Measurements from ENCODE around the gene OR56B4. TPM values are rescaled to one million over a fixed set of nuclear protein-coding genes. Genes with fewer than 3 reads are reported as not detected.

The OR56B4 gene
- total RNA-seq, 1 donor from 2014 or later = not detected

GRCh38 chr11:6095798-6096197, 11.7 kb upstream of the OR56B4 start:
- no peak overlapping the region for H3K9ac ChIP-seq (ENCODE audit: low read depth in 1 of 3, low read length in 3 of 3)
- H3K4me1 ChIP-seq (ENCODE audit: control insufficient read depth in 3 of 3, insufficient read depth in 3 of 3, low read length in 3 of 3) = no peaks in the 10 kb centered on the region
- H3K4me3 ChIP-seq (ENCODE audit: low read length in 3 of 3) = no peak overlapping the region
- no peaks in the 10 kb centered on the region for H3K36me3 ChIP-seq (ENCODE audit: control insufficient read depth in 3 of 3, insufficient read depth in 3 of 3, low read length in 3 of 3)
- no peaks in the 10 kb centered on the region for H3K9me3 ChIP-seq (ENCODE audit: control insufficient read depth in 3 of 3, low read length in 3 of 3)
- H3K27me3 ChIP-seq (ENCODE audit: control insufficient read depth in 3 of 3, insufficient read depth in 3 of 3, low read length in 3 of 3) = no peaks in the 10 kb centered on the region
- H3K27ac ChIP-seq (ENCODE audit: low read depth, low read length) = no peak overlapping the region

GRCh38 chr11:6096417-6096816, 11.1 kb upstream of the OR56B4 start:
- H3K9me3 ChIP-seq (ENCODE audit: control insufficient read depth in 3 of 3, low read length in 3 of 3) = no peaks in the 10 kb centered on the region
- no peak overlapping the region for H3K27ac ChIP-seq (ENCODE audit: low read depth, low read length)
- H3K4me3 ChIP-seq (ENCODE audit: low read length in 3 of 3) = no peak overlapping the region
- no peaks in the 10 kb centered on the region for H3K4me1 ChIP-seq (ENCODE audit: control insufficient read depth in 3 of 3, insufficient read depth in 3 of 3, low read length in 3 of 3)
- no peak overlapping the region for H3K9ac ChIP-seq (ENCODE audit: low read depth in 1 of 3, low read length in 3 of 3)
- H3K27me3 ChIP-seq (ENCODE audit: control insufficient read depth in 3 of 3, insufficient read depth in 3 of 3, low read length in 3 of 3) = no peaks in the 10 kb centered on the region
- no peaks in the 10 kb centered on the region for H3K36me3 ChIP-seq (ENCODE audit: control insufficient read depth in 3 of 3, insufficient read depth in 3 of 3, low read length in 3 of 3)

DNA sequence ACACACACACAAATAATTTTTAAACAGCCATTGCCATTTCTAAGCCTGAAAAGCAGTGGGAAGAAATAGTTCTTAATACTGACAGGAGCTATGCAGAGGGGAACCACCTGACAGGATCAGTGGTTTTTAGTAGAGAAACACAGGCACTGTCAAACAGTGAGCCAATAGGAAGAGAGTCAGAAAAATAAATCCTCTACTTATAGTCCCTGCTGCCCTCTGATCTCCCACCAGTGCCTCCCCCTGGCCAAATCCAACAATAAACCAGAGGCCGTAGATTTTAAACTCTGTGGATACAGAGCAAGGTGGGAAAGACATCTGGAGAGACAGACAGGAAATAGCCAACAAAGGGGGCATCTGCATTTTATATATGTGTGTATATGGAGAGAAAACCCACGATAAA, 7.9 kb upstream of the OR56B4 start:
- Histone ChIP-seq H3K27ac (ENCODE audit: low read depth, low read length) (no peak overlapping the region), H3K4me3 (ENCODE audit: low read length in 3 of 3) (no peak overlapping the region), H3K27me3 (ENCODE audit: control insufficient read depth in 3 of 3, insufficient read depth in 3 of 3, low read length in 3 of 3) (no peaks in the 10 kb centered on the region)

GRCh38 chr11:6110011-6110410, 2.5 kb downstream of the OR56B4 start:
- Histone ChIP-seq H3K4me1 (ENCODE audit: control insufficient read depth in 3 of 3, insufficient read depth in 3 of 3, low read length in 3 of 3) (no peaks in the 10 kb centered on the region), H3K27ac (ENCODE audit: low read depth, low read length) (no peak overlapping the region), H3K4me3 (ENCODE audit: low read length in 3 of 3) (no peak overlapping the region), H3K27me3 (ENCODE audit: control insufficient read depth in 3 of 3, insufficient read depth in 3 of 3, low read length in 3 of 3) (no peaks in the 10 kb centered on the region), H3K36me3 (ENCODE audit: control insufficient read depth in 3 of 3, insufficient read depth in 3 of 3, low read length in 3 of 3) (no peaks in the 10 kb centered on the region), H3K9me3 (ENCODE audit: control insufficient read depth in 3 of 3, low read length in 3 of 3) (no peaks in the 10 kb centered on the region), H3K9ac (ENCODE audit: low read depth in 1 of 3, low read length in 3 of 3) (no peak overlapping the region)

More for the DNA sequence above, 7.9 kb upstream of the OR56B4 start:
- no peaks in the 10 kb centered on the region for H3K4me1 ChIP-seq (ENCODE audit: control insufficient read depth in 3 of 3, insufficient read depth in 3 of 3, low read length in 3 of 3)
- H3K9ac ChIP-seq (ENCODE audit: low read depth in 1 of 3, low read length in 3 of 3) = no peak overlapping the region
- H3K36me3 ChIP-seq (ENCODE audit: control insufficient read depth in 3 of 3, insufficient read depth in 3 of 3, low read length in 3 of 3) = no peaks in the 10 kb centered on the region
- no peaks in the 10 kb centered on the region for H3K9me3 ChIP-seq (ENCODE audit: control insufficient read depth in 3 of 3, low read length in 3 of 3)

- Histone ChIP-seq H3K27ac (ENCODE audit: low read depth, low read length) (no peak overlapping the region), H3K27me3 (ENCODE audit: control insufficient read depth in 3 of 3, insufficient read depth in 3 of 3, low read length in 3 of 3) (no peaks in the 10 kb centered on the region), H3K36me3 (ENCODE audit: control insufficient read depth in 3 of 3, insufficient read depth in 3 of 3, low read length in 3 of 3) (no peaks in the 10 kb centered on the region), H3K4me3 (ENCODE audit: low read length in 3 of 3) (no peak overlapping the region), H3K4me1 (ENCODE audit: control insufficient read depth in 3 of 3, insufficient read depth in 3 of 3, low read length in 3 of 3) (no peaks in the 10 kb centered on the region), H3K9ac (ENCODE audit: low read depth in 1 of 3, low read length in 3 of 3) (no peak overlapping the region), H3K9me3 (ENCODE audit: control insufficient read depth in 3 of 3, low read length in 3 of 3) (no peaks in the 10 kb centered on the region)
These were observed 4.2 kb downstream of the OR56B4 start for GRCh38 chr11:6111673-6112072.

- Histone ChIP-seq H3K4me3 (ENCODE audit: low read length in 3 of 3) (no peak overlapping the region), H3K27ac (ENCODE audit: low read depth, low read length) (no peak overlapping the region), H3K27me3 (ENCODE audit: control insufficient read depth in 3 of 3, insufficient read depth in 3 of 3, low read length in 3 of 3) (no peaks in the 10 kb centered on the region), H3K36me3 (ENCODE audit: control insufficient read depth in 3 of 3, insufficient read depth in 3 of 3, low read length in 3 of 3) (no peaks in the 10 kb centered on the region), H3K9me3 (ENCODE audit: control insufficient read depth in 3 of 3, low read length in 3 of 3) (no peaks in the 10 kb centered on the region), H3K9ac (ENCODE audit: low read depth in 1 of 3, low read length in 3 of 3) (no peak overlapping the region), H3K4me1 (ENCODE audit: control insufficient read depth in 3 of 3, insufficient read depth in 3 of 3, low read length in 3 of 3) (no peaks in the 10 kb centered on the region)
These were observed 9.2 kb downstream of the OR56B4 start for GRCh38 chr11:6116638-6117037.

- H3K9me3 ChIP-seq (ENCODE audit: control insufficient read depth in 3 of 3, low read length in 3 of 3) = no peaks in the 10 kb centered on the region
- no peak overlapping the region for H3K4me3 ChIP-seq (ENCODE audit: low read length in 3 of 3)
- H3K27ac ChIP-seq (ENCODE audit: low read depth, low read length) = no peak overlapping the region
- H3K4me1 ChIP-seq (ENCODE audit: control insufficient read depth in 3 of 3, insufficient read depth in 3 of 3, low read length in 3 of 3) = no peaks in the 10 kb centered on the region
- no peaks in the 10 kb centered on the region for H3K27me3 ChIP-seq (ENCODE audit: control insufficient read depth in 3 of 3, insufficient read depth in 3 of 3, low read length in 3 of 3)
- H3K9ac ChIP-seq (ENCODE audit: low read depth in 1 of 3, low read length in 3 of 3) = no peak overlapping the region
- H3K36me3 ChIP-seq (ENCODE audit: control insufficient read depth in 3 of 3, insufficient read depth in 3 of 3, low read length in 3 of 3) = no peaks in the 10 kb centered on the region
These were observed 16.8 kb downstream of the OR56B4 start for GRCh38 chr11:6124245-6124644.

GRCh38 chr11:6127881-6128280, 20.4 kb downstream of the OR56B4 start:
- H3K4me3 ChIP-seq (ENCODE audit: low read length in 3 of 3) = no peak overlapping the region
- no peaks in the 10 kb centered on the region for H3K9me3 ChIP-seq (ENCODE audit: control insufficient read depth in 3 of 3, low read length in 3 of 3)
- H3K4me1 ChIP-seq (ENCODE audit: control insufficient read depth in 3 of 3, insufficient read depth in 3 of 3, low read length in 3 of 3) = no peaks in the 10 kb centered on the region
- no peak overlapping the region for H3K9ac ChIP-seq (ENCODE audit: low read depth in 1 of 3, low read length in 3 of 3)
- no peak overlapping the region for H3K27ac ChIP-seq (ENCODE audit: low read depth, low read length)
- H3K36me3 ChIP-seq (ENCODE audit: control insufficient read depth in 3 of 3, insufficient read depth in 3 of 3, low read length in 3 of 3) = no peaks in the 10 kb centered on the region
- no peaks in the 10 kb centered on the region for H3K27me3 ChIP-seq (ENCODE audit: control insufficient read depth in 3 of 3, insufficient read depth in 3 of 3, low read length in 3 of 3)

DNA sequence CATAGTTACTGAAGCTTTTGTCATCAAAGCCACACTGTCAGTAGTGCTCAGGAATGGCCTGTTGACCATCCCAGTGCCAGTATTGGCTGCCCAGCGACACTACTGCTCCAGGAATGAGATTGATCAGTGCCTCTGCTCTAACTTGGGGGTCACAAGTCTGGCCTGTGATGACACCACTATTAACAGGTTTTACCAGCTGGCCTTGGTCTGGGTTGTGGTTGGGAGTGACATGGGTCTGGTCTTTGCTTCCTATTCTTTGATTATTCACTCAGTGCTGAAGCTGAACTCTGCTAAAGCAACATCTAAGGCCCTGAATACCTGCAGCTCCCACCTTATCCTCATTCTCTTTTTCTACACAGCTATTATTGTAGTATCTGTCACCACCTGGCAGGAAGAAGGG, 21.5 kb downstream of the OR56B4 start:
- H3K4me1 ChIP-seq (ENCODE audit: control insufficient read depth in 3 of 3, insufficient read depth in 3 of 3, low read length in 3 of 3) = no peaks in the 10 kb centered on the region
- no peaks in the 10 kb centered on the region for H3K9me3 ChIP-seq (ENCODE audit: control insufficient read depth in 3 of 3, low read length in 3 of 3)
- no peak overlapping the region for H3K27ac ChIP-seq (ENCODE audit: low read depth, low read length)
- no peaks in the 10 kb centered on the region for H3K27me3 ChIP-seq (ENCODE audit: control insufficient read depth in 3 of 3, insufficient read depth in 3 of 3, low read length in 3 of 3)
- H3K36me3 ChIP-seq (ENCODE audit: control insufficient read depth in 3 of 3, insufficient read depth in 3 of 3, low read length in 3 of 3) = no peaks in the 10 kb centered on the region
- no peak overlapping the region for H3K4me3 ChIP-seq (ENCODE audit: low read length in 3 of 3)
- H3K9ac ChIP-seq (ENCODE audit: low read depth in 1 of 3, low read length in 3 of 3) = no peak overlapping the region

GRCh38 chr11:6129635-6130034, 22.2 kb downstream of the OR56B4 start:
- H3K27ac ChIP-seq (ENCODE audit: low read depth, low read length) = no peak overlapping the region

DNA sequence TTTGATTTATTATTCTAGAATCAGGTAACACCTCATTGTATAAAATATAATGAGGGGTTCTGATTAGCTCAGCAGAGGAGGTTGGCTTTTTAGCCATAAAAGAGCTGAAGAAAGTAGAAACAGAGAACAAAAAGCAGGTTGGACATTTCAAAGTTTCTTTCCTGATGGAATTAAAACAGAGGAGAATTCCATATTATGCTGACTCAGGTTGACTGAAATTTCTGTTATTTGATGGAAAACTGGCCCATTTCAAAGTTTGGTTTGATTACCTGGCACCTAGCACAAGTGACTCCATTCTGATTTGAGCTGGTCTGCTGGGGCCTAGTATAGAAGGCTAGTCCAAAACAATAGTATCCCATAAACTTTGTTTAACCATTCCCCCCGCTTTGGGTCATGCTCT, 24.9 kb downstream of the OR56B4 start:
- H3K4me3 ChIP-seq (ENCODE audit: low read length in 3 of 3) = no peak overlapping the region
- H3K27ac ChIP-seq (ENCODE audit: low read depth, low read length) = no peak overlapping the region
- no peaks in the 10 kb centered on the region for H3K36me3 ChIP-seq (ENCODE audit: control insufficient read depth in 3 of 3, insufficient read depth in 3 of 3, low read length in 3 of 3)
- H3K27me3 ChIP-seq (ENCODE audit: control insufficient read depth in 3 of 3, insufficient read depth in 3 of 3, low read length in 3 of 3) = no peaks in the 10 kb centered on the region
- H3K4me1 ChIP-seq (ENCODE audit: control insufficient read depth in 3 of 3, insufficient read depth in 3 of 3, low read length in 3 of 3) = no peaks in the 10 kb centered on the region
- no peak overlapping the region for H3K9ac ChIP-seq (ENCODE audit: low read depth in 1 of 3, low read length in 3 of 3)
- H3K9me3 ChIP-seq (ENCODE audit: control insufficient read depth in 3 of 3, low read length in 3 of 3) = no peaks in the 10 kb centered on the region

More at GRCh38 chr11:6129635-6130034, 22.2 kb downstream of the OR56B4 start:
- Histone ChIP-seq H3K9me3 (ENCODE audit: control insufficient read depth in 3 of 3, low read length in 3 of 3) (no peaks in the 10 kb centered on the region), H3K36me3 (ENCODE audit: control insufficient read depth in 3 of 3, insufficient read depth in 3 of 3, low read length in 3 of 3) (no peaks in the 10 kb centered on the region), H3K9ac (ENCODE audit: low read depth in 1 of 3, low read length in 3 of 3) (no peak overlapping the region), H3K4me3 (ENCODE audit: low read length in 3 of 3) (no peak overlapping the region), H3K27me3 (ENCODE audit: control insufficient read depth in 3 of 3, insufficient read depth in 3 of 3, low read length in 3 of 3) (no peaks in the 10 kb centered on the region), H3K4me1 (ENCODE audit: control insufficient read depth in 3 of 3, insufficient read depth in 3 of 3, low read length in 3 of 3) (no peaks in the 10 kb centered on the region)
